Measurements from ENCODE around the gene TNKS1BP1. TPM values are rescaled to one million over a fixed set of nuclear protein-coding genes. Genes with fewer than 3 reads are reported as not detected.
A peak's percentile ranks its signal among the peaks of the same experiment; 100 is the strongest.

TNKS1BP1 gene
- total and polyA plus RNA-seq, 9 of the 15 experiments (the other 6 are each of a cell fraction or from before 2014, with no cell fraction given) = 1.1 to 47.2 (median 10.9) TPM

DNA sequence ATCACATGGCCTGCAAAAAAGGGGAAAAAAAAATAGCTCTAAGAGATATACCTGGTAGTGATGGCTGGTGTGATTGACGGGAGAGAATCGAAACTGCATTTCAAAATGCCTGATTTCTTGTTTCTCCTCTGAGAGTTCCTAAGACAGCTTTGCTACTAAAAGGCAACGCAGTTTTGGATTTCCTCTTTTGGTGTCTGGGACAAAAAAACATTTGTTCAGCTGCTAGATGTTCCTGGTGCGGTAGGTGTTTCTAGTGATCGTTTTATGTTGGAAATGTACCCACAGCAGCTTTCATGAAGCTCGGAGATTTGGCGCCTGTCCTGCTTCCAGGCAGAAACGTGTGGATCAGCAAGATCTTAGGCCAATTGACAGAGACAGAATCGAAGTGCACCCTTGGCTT, 31.5 kb upstream of the TNKS1BP1 start:
- in situ Hi-C loops (cut with MboI) = no loop called here

DNA sequence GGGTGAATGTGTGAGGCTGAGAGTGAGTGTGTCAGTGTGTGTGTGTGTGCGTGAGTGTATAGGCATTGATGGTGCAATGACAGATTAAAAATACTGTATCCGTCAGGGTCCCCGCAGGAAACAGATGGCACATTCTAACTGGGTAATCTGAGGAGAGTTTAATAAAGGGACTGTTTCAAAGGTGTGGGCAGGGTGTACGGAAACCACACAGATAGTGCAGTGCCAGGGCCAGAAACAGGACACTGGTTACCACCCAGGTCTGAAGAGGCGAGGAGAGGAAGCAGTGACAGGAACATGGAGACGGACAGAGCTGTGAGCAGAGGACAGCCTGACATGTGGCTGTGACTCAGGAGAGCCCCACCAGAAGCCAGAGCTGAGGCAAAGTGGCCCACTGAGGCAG, 29.9 kb upstream of the TNKS1BP1 start:
- DNase-seq (ENCODE audit: extremely low read depth in 1 of 4, low spot score in 3 of 4) = no peak
- peak overlapping the region in 1 of 2 experiments; percentile 33; a peak in 1 of 4 replicates for H3K9ac ChIP-seq (ENCODE audit: insufficient read depth in 1 of 2, low read depth in 2 of 2, low read length in 2 of 2)
- POLR2A ChIA-PET = no interaction called here
- TF ChIP-seq GTF2F1 (IDR thresholded peaks at IDR 0.05; ENCODE audit: low read depth, low read length) (no peak), CHD2 (IDR thresholded peaks at IDR 0.05; ENCODE audit: low read depth, low read length) (no peak), MTF1 (CRISPR knock-in tag; IDR thresholded peaks at IDR 0.05; ENCODE audit: borderline replicate concordance) (no peak)
- TF ChIP-seq, protein P1, sequence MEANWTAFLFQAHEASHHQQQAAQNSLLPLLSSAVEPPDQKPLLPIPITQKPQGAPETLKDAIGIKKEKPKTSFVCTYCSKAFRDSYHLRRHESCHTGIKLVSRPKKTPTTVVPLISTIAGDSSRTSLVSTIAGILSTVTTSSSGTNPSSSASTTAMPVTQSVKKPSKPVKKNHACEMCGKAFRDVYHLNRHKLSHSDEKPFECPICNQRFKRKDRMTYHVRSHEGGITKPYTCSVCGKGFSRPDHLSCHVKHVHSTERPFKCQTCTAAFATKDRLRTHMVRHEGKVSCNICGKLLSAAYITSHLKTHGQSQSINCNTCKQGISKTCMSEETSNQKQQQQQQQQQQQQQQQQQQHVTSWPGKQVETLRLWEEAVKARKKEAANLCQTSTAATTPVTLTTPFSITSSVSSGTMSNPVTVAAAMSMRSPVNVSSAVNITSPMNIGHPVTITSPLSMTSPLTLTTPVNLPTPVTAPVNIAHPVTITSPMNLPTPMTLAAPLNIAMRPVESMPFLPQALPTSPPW (CRISPR knock-in tag; IDR thresholded peaks at IDR 0.05) = no peak
- no peaks in the 10 kb centered on the region for H3K27me3 ChIP-seq (ENCODE audit: control insufficient read depth in 2 of 2, insufficient read depth in 2 of 2, low read length in 2 of 2)
- 82% methylated on average over 6 of the region's 6 CpGs for WGBS (ENCODE audit: insufficient coverage, low coverage, missing lambda C conversion rate)
- CTCF ChIA-PET (ENCODE audit: low intra/inter-chr PET ratio) = no interaction called here
- in situ Hi-C loops (cut with MboI) (no loop called here), intact Hi-C loops (cut with micrococcal nuclease) (no loop called here)
- H3K4me1 ChIP-seq (replicated peaks in 1 of 2; ENCODE audit: control insufficient read depth in 2 of 2, insufficient read depth in 2 of 2, low read length in 2 of 2) = peaks cover 29 to 39% of the 10 kb centered on the region in 2 experiments
- H3K9me3 ChIP-seq (replicated peaks; ENCODE audit: control insufficient read depth, insufficient read depth, low read depth, low read length) = 0 out of 2 replicates have a peak, but pooled peaks cover 4% of the 10 kb centered on the region
- no peak overlapping the region for H3K27ac ChIP-seq (ENCODE audit: extremely low read depth, low read depth, low read length)
- BruUV-seq (replicated peaks) = no TSS peak
- no peaks in the 10 kb centered on the region for H3K36me3 ChIP-seq (ENCODE audit: control insufficient read depth, insufficient read depth, low read length)
- H4K20me1 ChIP-seq (replicated peaks; ENCODE audit: control insufficient read depth, insufficient read depth, low read length) = no peaks in the 10 kb centered on the region
- H3K79me2 ChIP-seq (ENCODE audit: control insufficient read depth, insufficient read depth, low read length) = no peaks in the 10 kb centered on the region
- ATAC-seq = no peak
- H3K9me1 ChIP-seq (ENCODE audit: control insufficient read depth, insufficient read depth, low read length) = no peaks in the 10 kb centered on the region
- no peak overlapping the region for H3K4me3 ChIP-seq
- no peak for FAIRE-seq
- no peak overlapping the region; the same call in 1 of the 2 replicates for H2AFZ ChIP-seq (ENCODE audit: low read depth, low read length)
- no peak overlapping the region for H3K4me2 ChIP-seq (ENCODE audit: insufficient read depth, low read length)

More for the DNA sequence above, 31.5 kb upstream of the TNKS1BP1 start:
- H3K79me2 ChIP-seq (ENCODE audit: control insufficient read depth, insufficient read depth, low read length) = no peaks in the 10 kb centered on the region
- no peak overlapping the region for H3K4me2 ChIP-seq (ENCODE audit: insufficient read depth, low read length)
- TF ChIP-seq FUS (optimal IDR thresholded peaks at IDR 0.05; ENCODE audit: low read depth, low read length) (no peak), SPI1 (IDR thresholded peaks at IDR 0.05; ENCODE audit: borderline replicate concordance, low read depth, low read length) (peak; percentile 34; the same call in 1 of the 2 replicates)
- CTCF ChIA-PET (ENCODE audit: low intra/inter-chr PET ratio) = no interaction called here
- H3K4me3 ChIP-seq = no peak overlapping the region
- POLR2A ChIA-PET = interaction anchor here (1.0 kb wide), 1 partner anchor 16 kb away, joined by 3 read pairs; no protein-coding TSS in a partner anchor
- WGBS (ENCODE audit: insufficient coverage, low coverage, missing lambda C conversion rate) = 57% methylated on average over 9 of the region's 9 CpGs
- H2AFZ ChIP-seq (ENCODE audit: low read depth, low read length) = no peak overlapping the region
- H3K9me1 ChIP-seq (ENCODE audit: control insufficient read depth, insufficient read depth, low read length) = no peaks in the 10 kb centered on the region
- intact Hi-C loops (cut with micrococcal nuclease) = no loop called here
- H3K4me1 ChIP-seq (replicated peaks in 1 of 2; ENCODE audit: control insufficient read depth in 2 of 2, insufficient read depth in 2 of 2, low read length in 2 of 2) = peaks cover 23 to 38% of the 10 kb centered on the region in 2 experiments
- no peak overlapping the region for H3K27ac ChIP-seq (ENCODE audit: extremely low read depth, low read depth, low read length)
- no TSS peak for BruUV-seq (replicated peaks)
- H3K9ac ChIP-seq (ENCODE audit: insufficient read depth in 1 of 2, low read depth in 2 of 2, low read length in 2 of 2) = no peak overlapping the region; a peak in 1 of 4 replicates
- H3K9me3 ChIP-seq (replicated peaks; ENCODE audit: control insufficient read depth, insufficient read depth, low read depth, low read length) = 0 out of 2 replicates have a peak, but pooled peaks cover 2% of the 10 kb centered on the region
- DNase-seq (ENCODE audit: extremely low read depth in 1 of 4, low spot score in 3 of 4) = no peak
- H4K20me1 ChIP-seq (replicated peaks; ENCODE audit: control insufficient read depth, insufficient read depth, low read length) = no peaks in the 10 kb centered on the region
- no peak for FAIRE-seq
- H3K27me3 ChIP-seq (ENCODE audit: control insufficient read depth in 2 of 2, insufficient read depth in 2 of 2, low read length in 2 of 2) = no peaks in the 10 kb centered on the region
- no peak for ATAC-seq
- H3K36me3 ChIP-seq (ENCODE audit: control insufficient read depth, insufficient read depth, low read length) = no peaks in the 10 kb centered on the region

Measured in K562 (cell line).